Transverse colon (tissue), 4 donors: Measurements from ENCODE around the gene ARMH2.

ENCODE experiments used
- EP300 ChIP-seq: sonication (generic); formaldehyde crosslinking; IDR thresholded peaks from one replicate; pipeline ENCODE4 v1.6.1; 2017; ENCODE audit warnings: antibody characterized with exemption, low read depth
- POLR2A ChIP-seq: fragments of 450-650 bp; IDR thresholded peaks from one replicate; pipeline ENCODE4 v1.6.1; 2016; ENCODE audit warnings: antibody characterized with exemption, mild to moderate bottlenecking, moderate library complexity
- POLR2AphosphoS5 ChIP-seq, 3 donors: sonication (generic); formaldehyde crosslinking; IDR thresholded peaks; one replicate each; pipeline ENCODE4 v1.6.1; 2016; ENCODE audit warnings: antibody characterized with exemption in 3 of 3
- TF ChIP-seq, protein P1 (sequence below), 5 experiments: fragments of 200-600 bp in 3 of 5; fragments of 450-650 bp in 2 of 5; sonication (generic) in 3 of 5; IDR thresholded peaks; 1 replicate in 2 of 5; 2 replicates in 3 of 5; pipeline ENCODE4 v1.5.1; 2016 to 2017; ENCODE audit warnings: antibody characterized with exemption in 5 of 5, inconsistent platforms in 3 of 5, mild to moderate bottlenecking in 2 of 5, moderate library complexity in 1 of 5

DNA sequence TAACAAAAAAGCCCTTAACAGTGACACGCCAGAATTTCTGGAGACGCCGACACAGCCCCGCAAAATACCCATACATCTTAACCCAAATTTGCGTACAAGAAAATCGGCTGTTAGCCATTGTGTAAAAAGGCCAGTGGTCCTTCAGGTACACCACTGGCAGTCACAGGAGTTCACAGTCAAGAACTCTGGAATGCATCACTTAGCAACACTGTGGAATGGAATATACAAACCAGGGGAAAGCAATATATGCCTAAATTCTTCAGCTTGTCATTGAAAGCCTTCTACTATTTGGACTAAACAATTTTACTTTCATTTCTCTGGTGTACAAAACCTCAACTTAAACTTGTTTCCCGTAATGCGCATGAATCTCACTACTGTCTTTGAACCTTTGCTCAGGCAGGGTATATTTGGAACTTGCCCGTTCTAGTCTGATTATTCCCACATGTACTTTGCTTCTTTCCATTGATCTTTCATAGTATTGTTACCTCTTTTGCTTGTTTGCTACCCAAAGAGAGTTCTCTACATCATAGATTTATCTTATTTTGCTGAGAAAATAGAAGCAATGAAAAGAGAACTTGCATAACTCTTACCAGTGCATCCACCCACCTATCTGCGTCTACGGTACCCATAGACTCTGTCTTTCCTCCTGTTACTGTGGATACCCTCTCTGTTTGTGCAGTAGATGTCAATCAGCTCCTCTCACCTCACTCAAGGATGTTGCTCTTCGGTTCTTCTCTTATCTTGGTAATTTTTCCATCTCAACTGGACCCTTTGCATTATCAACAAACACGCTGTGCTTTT, at the start of gene ARMH2:
- TF ChIP-seq, protein P1, sequence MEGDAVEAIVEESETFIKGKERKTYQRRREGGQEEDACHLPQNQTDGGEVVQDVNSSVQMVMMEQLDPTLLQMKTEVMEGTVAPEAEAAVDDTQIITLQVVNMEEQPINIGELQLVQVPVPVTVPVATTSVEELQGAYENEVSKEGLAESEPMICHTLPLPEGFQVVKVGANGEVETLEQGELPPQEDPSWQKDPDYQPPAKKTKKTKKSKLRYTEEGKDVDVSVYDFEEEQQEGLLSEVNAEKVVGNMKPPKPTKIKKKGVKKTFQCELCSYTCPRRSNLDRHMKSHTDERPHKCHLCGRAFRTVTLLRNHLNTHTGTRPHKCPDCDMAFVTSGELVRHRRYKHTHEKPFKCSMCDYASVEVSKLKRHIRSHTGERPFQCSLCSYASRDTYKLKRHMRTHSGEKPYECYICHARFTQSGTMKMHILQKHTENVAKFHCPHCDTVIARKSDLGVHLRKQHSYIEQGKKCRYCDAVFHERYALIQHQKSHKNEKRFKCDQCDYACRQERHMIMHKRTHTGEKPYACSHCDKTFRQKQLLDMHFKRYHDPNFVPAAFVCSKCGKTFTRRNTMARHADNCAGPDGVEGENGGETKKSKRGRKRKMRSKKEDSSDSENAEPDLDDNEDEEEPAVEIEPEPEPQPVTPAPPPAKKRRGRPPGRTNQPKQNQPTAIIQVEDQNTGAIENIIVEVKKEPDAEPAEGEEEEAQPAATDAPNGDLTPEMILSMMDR (IDR thresholded peaks at IDR 0.05): no peak
- no peak for TF ChIP-seq POLR2A
- no peak for TF ChIP-seq POLR2AphosphoS5 (IDR thresholded peaks at IDR 0.05)
- TF ChIP-seq EP300: no peak
